Measurements from ENCODE around the gene NUAK2.

NUAK2 gene

GRCh38 chr1:205345761-205346160, 24.2 kb upstream of the NUAK2 start:
- DNase-seq = no peak

GRCh38 chr1:205344066-205344928, 22.8 kb upstream of the NUAK2 start:
- peak; percentile 60 to 65 for DNase-seq

GRCh38 chr1:205343431-205344065, 22.0 kb upstream of the NUAK2 start:
- DNase-seq = peak in 1 of 2 donors; percentile 10

GRCh38 chr1:205342986-205343385, 21.4 kb upstream of the NUAK2 start:
- no peak for DNase-seq

- no peak for DNase-seq
These were observed 19.1 kb upstream of the NUAK2 start for GRCh38 chr1:205340676-205341075.

GRCh38 chr1:205339717-205340116, 18.2 kb upstream of the NUAK2 start:
- DNase-seq = no peak

- no peak for DNase-seq
These were observed 17.7 kb upstream of the NUAK2 start for GRCh38 chr1:205339197-205339702.

- DNase-seq = no peak
These were observed 16.5 kb upstream of the NUAK2 start for GRCh38 chr1:205338011-205338410.

- DNase-seq = no peak
These were observed 15.9 kb upstream of the NUAK2 start for GRCh38 chr1:205337481-205337880.

- DNase-seq = peak; percentile 78 to 83
These were observed 14.1 kb upstream of the NUAK2 start for GRCh38 chr1:205335692-205336091.

- no peak for DNase-seq
These were observed 10.7 kb upstream of the NUAK2 start for GRCh38 chr1:205332015-205332791.

- no peak for DNase-seq
These were observed 8.6 kb upstream of the NUAK2 start for GRCh38 chr1:205330150-205330549.

- DNase-seq = no peak
These were observed 8.2 kb upstream of the NUAK2 start for GRCh38 chr1:205329719-205330118.

GRCh38 chr1:205328476-205328875, 6.9 kb upstream of the NUAK2 start:
- no peak for DNase-seq

- DNase-seq = no peak
These were observed 5.4 kb upstream of the NUAK2 start for GRCh38 chr1:205326812-205327466.

- DNase-seq = peak; percentile 49 to 67
These were observed 3.9 kb upstream of the NUAK2 start for GRCh38 chr1:205325334-205325884.

GRCh38 chr1:205324781-205325180, 3.2 kb upstream of the NUAK2 start:
- no peak for DNase-seq

GRCh38 chr1:205323794-205324193, 2.2 kb upstream of the NUAK2 start:
- DNase-seq = no peak

- DNase-seq = no peak
These were observed 376 bp upstream of the NUAK2 start for GRCh38 chr1:205321959-205322283.

- DNase-seq = peak; percentile 11 to 15
These were observed 2.2 kb downstream of the NUAK2 start for GRCh38 chr1:205319081-205320018.

GRCh38 chr1:205318231-205318991, 3.1 kb downstream of the NUAK2 start:
- no peak for DNase-seq
